ENCODE results near the gene PMFBP1.

DNA sequence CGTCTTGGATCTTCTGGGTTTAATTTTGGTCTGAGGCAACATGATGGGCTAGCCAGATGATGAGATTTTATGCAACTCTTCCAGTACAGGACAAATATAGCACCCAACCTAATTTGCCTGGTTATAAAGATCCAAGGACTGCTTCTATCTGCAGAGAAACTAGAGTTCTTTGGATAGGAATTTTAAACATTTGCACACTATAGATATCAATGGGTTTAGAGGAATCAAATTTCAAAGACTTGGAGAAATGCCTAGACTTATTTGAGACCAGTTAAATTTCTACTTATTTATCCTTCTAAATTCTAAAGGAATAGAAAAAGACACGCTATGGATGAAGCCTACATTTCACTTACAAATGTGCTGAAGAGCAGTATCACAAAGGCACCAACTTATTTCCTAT, 12.6 kb downstream of the PMFBP1 start:
- TF ChIP-seq, protein P1, sequence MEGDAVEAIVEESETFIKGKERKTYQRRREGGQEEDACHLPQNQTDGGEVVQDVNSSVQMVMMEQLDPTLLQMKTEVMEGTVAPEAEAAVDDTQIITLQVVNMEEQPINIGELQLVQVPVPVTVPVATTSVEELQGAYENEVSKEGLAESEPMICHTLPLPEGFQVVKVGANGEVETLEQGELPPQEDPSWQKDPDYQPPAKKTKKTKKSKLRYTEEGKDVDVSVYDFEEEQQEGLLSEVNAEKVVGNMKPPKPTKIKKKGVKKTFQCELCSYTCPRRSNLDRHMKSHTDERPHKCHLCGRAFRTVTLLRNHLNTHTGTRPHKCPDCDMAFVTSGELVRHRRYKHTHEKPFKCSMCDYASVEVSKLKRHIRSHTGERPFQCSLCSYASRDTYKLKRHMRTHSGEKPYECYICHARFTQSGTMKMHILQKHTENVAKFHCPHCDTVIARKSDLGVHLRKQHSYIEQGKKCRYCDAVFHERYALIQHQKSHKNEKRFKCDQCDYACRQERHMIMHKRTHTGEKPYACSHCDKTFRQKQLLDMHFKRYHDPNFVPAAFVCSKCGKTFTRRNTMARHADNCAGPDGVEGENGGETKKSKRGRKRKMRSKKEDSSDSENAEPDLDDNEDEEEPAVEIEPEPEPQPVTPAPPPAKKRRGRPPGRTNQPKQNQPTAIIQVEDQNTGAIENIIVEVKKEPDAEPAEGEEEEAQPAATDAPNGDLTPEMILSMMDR (IDR thresholded peaks at IDR 0.05 in 8 of 11, conservative IDR thresholded peaks at IDR 0.05 in 3 of 11), result no peak
- TF ChIP-seq POLR2A (IDR thresholded peaks at IDR 0.05), result no peak
- TF ChIP-seq POLR2AphosphoS5 (IDR thresholded peaks at IDR 0.05), result no peak

All from spleen (tissue), 7 donors.